Measurements from ENCODE around the gene PRKCD.

PRKCD gene

DNA sequence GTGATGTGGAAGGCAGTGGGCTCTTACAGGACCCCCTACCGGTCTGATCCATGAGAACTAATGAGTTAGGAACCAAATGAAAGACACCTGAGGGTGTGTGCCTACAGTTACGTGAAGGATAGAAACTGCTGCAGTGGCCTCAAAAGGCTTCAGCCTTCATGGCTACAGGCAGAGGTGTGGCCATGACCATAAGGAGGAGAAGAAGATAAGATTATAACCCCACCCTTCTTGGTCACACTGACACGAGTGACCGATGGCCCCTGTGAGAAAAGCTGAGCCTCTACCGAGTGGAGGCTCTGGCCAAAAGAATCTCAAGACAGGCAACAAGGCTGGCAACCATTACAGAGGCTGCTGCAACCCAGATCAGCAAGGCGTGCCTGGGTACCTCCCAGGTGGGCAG, 37.1 kb upstream of the PRKCD start:
- H3K27ac ChIP-seq, result peak overlapping the region; percentile 89
- peaks cover 11% of the 10 kb centered on the region for H3K36me3 ChIP-seq
- no peaks in the 10 kb centered on the region for H3K9me3 ChIP-seq
- peaks cover 65 to 66% of the 10 kb centered on the region in 2 experiments for H3K4me1 ChIP-seq (ENCODE audit: control insufficient read depth in 1 of 2, insufficient read depth in 1 of 2, low read depth in 1 of 2, low read length in 1 of 2)
- TF ChIP-seq, protein P1, sequence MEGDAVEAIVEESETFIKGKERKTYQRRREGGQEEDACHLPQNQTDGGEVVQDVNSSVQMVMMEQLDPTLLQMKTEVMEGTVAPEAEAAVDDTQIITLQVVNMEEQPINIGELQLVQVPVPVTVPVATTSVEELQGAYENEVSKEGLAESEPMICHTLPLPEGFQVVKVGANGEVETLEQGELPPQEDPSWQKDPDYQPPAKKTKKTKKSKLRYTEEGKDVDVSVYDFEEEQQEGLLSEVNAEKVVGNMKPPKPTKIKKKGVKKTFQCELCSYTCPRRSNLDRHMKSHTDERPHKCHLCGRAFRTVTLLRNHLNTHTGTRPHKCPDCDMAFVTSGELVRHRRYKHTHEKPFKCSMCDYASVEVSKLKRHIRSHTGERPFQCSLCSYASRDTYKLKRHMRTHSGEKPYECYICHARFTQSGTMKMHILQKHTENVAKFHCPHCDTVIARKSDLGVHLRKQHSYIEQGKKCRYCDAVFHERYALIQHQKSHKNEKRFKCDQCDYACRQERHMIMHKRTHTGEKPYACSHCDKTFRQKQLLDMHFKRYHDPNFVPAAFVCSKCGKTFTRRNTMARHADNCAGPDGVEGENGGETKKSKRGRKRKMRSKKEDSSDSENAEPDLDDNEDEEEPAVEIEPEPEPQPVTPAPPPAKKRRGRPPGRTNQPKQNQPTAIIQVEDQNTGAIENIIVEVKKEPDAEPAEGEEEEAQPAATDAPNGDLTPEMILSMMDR (IDR thresholded peaks at IDR 0.05), result no peak
- no peak overlapping the region for H3K4me3 ChIP-seq (ENCODE audit: low read depth in 1 of 2, low read length in 1 of 2)
- H3K27me3 ChIP-seq, result no peaks in the 10 kb centered on the region

DNA sequence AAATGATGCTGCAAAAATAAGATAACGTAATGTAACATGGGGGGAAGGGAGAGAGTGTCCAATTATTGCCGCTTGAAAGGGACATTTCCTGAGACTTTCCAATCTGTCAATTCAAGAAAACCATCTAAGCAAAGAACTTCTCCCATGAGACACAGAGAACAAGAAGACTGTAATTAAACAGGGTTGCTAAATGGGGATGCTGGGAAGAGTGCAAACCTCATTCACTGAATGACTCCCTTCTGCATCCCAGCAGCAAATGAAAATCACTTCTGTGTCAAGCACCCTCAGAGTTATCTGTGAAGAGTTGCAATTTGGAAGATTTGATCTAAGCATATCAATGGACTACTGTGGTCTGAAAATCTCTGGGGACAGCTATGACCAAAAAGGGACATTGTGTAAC, 34.4 kb upstream of the PRKCD start:
- peaks cover 84 to 86% of the 10 kb centered on the region in 2 experiments for H3K4me1 ChIP-seq (ENCODE audit: control insufficient read depth in 1 of 2, insufficient read depth in 1 of 2, low read depth in 1 of 2, low read length in 1 of 2)
- H3K36me3 ChIP-seq, result no peaks in the 10 kb centered on the region
- no peaks in the 10 kb centered on the region for H3K9me3 ChIP-seq
- no peak overlapping the region for H3K4me3 ChIP-seq (ENCODE audit: low read depth in 1 of 2, low read length in 1 of 2)
- H3K27ac ChIP-seq, result peak overlapping the region; percentile 89
- TF ChIP-seq, protein P1 (IDR thresholded peaks at IDR 0.05), result no peak
- no peaks in the 10 kb centered on the region for H3K27me3 ChIP-seq

DNA sequence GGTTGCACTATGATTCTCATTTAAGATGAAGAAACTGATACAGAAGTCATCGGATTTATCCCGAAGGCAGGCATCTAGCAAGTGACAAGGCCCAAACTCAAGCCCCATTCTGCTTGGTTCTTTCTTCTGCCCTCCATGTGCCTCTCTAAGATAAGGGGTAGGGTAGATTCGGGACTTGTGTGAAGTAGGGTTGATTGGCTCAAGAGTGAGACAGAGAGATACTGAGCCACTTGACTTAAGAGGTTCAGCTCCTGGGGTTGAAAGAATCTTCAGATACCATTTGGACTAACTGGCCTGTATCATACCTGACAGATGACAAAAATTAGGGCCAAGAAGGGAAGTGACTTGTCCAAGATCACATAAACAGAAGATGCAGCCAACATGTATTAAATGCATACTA, 31.7 kb upstream of the PRKCD start:
- Histone ChIP-seq H3K27me3 (no peaks in the 10 kb centered on the region), H3K9me3 (no peaks in the 10 kb centered on the region), H3K4me1 (ENCODE audit: control insufficient read depth in 1 of 2, insufficient read depth in 1 of 2, low read depth in 1 of 2, low read length in 1 of 2) (peaks cover 65 to 75% of the 10 kb centered on the region in 2 experiments), H3K27ac (peak overlapping the region; percentile 94), H3K4me3 (ENCODE audit: low read depth in 1 of 2, low read length in 1 of 2) (peak overlapping the region; percentile 76), H3K36me3 (no peaks in the 10 kb centered on the region)
- TF ChIP-seq, protein P1 (IDR thresholded peaks at IDR 0.05), result no peak

DNA sequence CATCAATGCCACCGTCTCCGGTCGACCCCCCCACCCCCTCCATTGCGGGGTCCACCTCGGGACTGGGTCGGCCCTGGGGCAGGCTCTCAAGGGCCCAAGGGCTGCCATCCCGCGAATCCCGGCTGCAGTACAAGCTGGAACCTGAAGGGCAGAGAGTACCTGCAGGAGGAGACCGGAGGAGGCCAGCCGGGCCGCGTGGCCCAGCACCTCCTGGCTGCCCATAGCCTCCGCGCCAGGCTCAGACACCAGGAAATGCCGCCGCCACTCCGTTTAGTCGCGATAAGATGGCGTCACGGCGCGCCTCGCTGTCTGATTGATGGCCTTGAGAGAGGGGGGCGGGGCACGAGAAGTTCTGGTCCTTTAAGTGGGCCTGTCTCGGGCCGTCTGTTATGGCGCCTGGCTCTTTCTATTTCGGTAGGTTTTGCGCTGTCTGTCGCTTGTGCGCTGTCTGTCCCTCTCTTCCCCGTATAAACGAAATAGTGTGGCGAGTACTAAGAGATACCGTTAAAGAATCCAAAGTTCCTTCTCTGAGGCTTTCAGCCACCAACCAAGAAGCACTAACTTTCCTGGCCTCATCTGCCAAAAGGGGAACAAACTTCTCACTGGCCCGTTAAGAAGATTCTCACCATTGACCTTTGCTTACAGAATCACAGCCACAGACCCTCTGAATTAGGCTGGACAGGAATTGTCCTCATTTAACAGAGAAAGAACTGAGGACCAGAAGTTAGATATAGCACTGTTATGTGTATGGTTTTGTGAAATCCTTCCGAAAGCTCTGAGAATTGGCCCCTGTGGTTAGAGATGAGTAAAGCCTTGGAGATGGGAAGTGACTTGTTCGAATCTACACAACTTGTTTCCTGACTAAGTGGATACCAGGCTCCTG, 30.6 kb upstream of the PRKCD start, which contains the start of gene RFT1:
TSS of gene RFT1 (minus strand) at position 257 of the 883 bp plus-strand sequence. CDS start at position 222, 35 bp downstream.
- Histone ChIP-seq H3K9me3 (no peaks in the 10 kb centered on the region), H3K4me3 (ENCODE audit: low read depth in 1 of 2, low read length in 1 of 2) (peak within 1 kb of the TSS; percentile 76), H3K27ac (peak within 1 kb of the TSS; percentile 94), H3K27me3 (no peaks in the 10 kb centered on the region), H3K4me1 (ENCODE audit: control insufficient read depth in 1 of 2, insufficient read depth in 1 of 2, low read depth in 1 of 2, low read length in 1 of 2) (peaks cover 63 to 72% of the 10 kb centered on the region in 2 experiments), H3K36me3 (no peaks in the 10 kb centered on the region)
- TF ChIP-seq, protein P1 (IDR thresholded peaks at IDR 0.05), result peak; percentile 48

DNA sequence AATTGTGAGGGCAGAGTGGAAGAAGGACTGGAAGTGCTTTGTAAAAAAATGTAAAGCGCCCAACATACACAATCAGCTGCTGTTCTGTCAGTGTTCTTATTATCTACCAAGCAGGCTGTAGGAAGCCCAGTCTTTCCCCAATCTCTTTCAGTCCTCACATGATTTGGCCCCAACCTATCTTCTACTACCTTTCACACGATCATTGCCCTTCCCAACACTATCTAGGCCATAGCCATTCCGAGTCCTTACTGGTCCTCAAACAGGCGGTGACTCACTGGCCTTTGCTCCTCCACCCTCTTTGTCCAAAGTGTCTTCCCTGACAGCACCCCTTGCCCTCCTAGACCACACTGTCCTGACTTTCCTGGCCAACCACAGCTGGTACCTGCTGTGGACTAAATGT, 29.9 kb upstream of the PRKCD start:
- Histone ChIP-seq H3K4me3 (ENCODE audit: low read depth in 1 of 2, low read length in 1 of 2) (peak overlapping the region; percentile 76), H3K27ac (peak overlapping the region; percentile 94), H3K9me3 (no peaks in the 10 kb centered on the region), H3K27me3 (no peaks in the 10 kb centered on the region), H3K36me3 (no peaks in the 10 kb centered on the region), H3K4me1 (ENCODE audit: control insufficient read depth in 1 of 2, insufficient read depth in 1 of 2, low read depth in 1 of 2, low read length in 1 of 2) (peaks cover 60 to 65% of the 10 kb centered on the region in 2 experiments)
- TF ChIP-seq, protein P1 (IDR thresholded peaks at IDR 0.05), result no peak

All from neutrophil (primary cell).